NCI-H2029 (cell line): Measurements from ENCODE around the gene ITPR2.
"Not testable (repeated sequence)": the region's sequence is repeated elsewhere in the genome, so short reads cannot be mapped to it uniquely, and the experiment has no call there.

Experiments
- DNase-seq: peaks from one replicate; lab custom pipeline; 2025; lab: John Stamatoyannopoulos, UW

Gene ITPR2

DNA sequence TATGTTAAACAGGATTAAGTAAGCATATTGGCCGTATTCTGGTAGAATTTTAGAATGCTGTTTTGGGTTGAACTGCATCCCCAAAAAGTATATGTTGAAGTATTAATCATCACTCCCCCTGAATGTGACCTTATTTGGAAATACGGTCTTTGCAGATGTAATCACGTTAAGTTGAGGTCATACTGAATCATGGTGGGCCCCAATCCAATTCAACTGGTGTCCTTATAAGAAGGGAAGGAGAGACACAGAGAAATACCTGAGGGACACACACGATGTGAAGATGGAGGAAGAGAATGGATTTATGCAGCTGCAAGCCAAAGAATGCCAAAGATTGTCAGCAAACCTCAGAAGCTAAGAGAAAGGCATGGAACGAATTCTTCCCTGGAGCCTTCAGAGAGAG is 268.6 kb downstream of the ITPR2 start:
- no peak for DNase-seq

- no peak for DNase-seq
Observed at GRCh38 chr12:26563552-26563951, 269.4 kb downstream of the ITPR2 start.

GRCh38 chr12:26557326-26557725 is 275.7 kb downstream of the ITPR2 start:
- no peak for DNase-seq

- DNase-seq = no peak
Observed at GRCh38 chr12:26556916-26557315, 276.1 kb downstream of the ITPR2 start.

- no peak for DNase-seq
Observed at GRCh38 chr12:26555139-26555538, 277.9 kb downstream of the ITPR2 start.

DNA sequence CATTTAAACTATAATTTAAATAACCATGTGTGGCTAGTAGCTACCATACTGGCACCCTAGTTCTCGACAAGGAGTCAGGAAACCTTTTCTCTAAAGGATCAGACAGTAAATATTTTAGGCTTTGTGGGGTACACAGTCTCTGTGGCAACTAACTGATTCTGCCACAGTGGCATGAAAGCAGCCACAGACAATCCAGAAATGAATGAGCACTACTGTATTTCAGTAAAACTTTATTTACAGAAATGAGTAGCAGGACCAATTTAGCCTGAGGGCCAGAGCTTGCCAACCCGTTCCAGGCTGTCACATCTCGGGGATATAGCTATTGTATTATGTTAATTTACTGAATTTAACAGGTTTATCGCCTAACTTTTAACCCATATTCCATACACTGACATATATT is 278.7 kb downstream of the ITPR2 start:
- DNase-seq = no peak

DNA sequence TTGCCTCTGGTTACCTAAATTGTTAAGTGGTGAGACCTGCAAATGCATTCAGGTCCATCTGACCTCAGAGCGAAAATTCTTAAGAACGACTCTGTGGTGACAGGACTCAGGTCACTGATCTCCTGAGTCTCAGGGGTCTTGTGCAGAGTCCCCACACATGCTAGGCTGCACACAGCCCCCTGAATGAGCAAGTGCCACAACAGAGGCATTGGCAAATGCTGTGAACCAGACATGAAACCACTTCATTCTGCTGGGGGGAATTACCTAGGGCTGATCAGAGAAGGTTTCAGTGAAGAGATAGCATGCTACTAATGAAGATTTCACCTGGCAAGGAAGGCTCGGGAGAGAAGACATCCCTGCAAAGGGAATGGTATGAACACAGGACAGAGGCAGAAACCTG is 281.6 kb downstream of the ITPR2 start:
- DNase-seq = no peak

DNA sequence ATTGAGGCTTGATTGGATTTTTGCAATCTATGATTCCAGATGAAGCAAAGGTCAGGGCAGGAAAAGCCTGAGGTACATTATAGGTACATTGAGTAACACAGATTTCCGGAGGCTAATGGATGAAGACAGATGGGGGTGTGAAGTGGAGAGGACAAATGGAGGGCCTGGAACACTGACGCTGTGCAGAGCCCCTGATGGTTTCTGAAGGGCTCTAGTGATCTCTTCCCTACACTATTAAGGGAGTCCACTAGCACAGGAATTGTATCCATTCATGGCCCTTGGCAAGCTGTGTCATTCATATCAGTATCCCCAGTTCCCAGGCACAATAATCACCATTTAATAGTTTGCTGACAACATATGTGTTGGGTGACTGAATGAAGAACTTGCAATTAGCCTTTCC is 284.8 kb downstream of the ITPR2 start:
- no peak for DNase-seq

GRCh38 chr12:26546535-26547314 is 286.3 kb downstream of the ITPR2 start:
- no peak for DNase-seq

DNA sequence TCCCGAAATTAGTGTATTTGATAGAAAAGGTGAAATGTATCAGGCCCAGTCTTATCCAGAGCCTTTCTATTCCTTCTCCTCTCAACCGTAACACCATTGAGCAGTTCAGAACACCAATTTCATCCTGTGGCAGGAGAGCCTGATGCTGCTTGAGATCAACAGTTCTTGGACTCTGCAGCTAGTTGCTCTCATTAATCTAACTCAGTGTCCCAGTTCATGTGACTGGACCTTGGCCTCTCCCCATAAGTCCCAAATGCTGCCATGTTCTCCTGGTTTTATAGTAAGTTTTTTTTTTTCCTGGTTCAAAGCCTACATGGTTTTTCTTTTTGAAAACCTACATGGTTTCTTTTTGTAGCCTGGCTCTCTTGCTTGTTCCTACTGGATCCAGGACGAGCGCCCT is 293.9 kb downstream of the ITPR2 start:
- DNase-seq = no peak

DNA sequence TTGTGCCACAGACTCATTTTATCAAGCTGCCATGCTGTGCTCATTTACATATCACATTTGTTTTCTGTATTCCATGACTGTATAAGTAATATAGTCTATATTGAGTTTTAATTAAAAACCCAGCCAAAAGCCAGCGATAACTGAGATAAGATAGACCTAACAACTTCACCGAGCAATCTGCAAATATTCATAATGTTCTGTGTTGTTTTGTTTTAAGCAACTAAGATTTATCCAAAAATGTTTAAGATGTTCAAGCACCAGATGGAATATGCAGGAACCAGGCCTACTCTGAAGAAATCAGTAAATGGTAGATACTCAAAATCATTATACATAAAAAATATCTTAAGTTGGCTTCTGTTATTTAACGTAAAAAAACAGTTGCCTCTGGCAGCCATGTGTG is 295.3 kb downstream of the ITPR2 start:
- no peak for DNase-seq

DNA sequence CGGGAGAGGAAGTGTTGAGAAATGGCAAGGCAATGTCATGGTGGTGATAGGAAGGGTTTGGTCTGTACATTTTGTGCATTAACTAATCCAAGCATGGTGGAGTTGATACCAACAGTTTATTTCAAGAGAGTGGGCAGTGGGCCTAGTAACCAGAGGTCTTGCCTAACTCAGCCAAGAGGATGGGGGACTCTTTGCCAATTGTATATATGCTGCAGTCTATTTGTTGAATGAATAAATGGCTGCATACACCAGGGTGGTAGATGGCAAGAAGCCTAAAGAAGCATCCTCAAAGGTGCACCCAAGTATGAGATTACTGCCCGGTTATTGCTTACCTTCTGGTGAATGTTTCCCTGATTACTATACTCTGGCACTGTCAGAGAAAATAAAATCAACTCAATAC is 295.9 kb downstream of the ITPR2 start:
- no peak for DNase-seq

DNA sequence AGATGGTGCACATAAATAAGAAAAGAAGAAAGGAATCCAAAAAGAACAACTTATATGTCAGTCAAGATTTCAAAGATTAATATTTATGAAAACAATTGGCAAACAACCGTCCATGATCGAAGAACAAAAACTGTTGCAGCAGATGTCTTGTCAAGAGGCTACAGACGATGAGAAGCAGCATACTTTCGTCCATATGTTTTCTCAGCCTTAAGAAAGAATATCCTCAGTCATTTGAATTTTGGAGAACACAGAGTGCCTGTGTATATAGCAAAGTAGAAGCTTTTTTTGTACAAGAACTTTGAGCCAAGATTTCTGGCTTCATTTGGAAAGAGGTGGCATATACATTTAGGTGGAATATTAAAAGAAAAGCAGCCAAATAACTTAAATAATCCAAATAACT is 297.2 kb downstream of the ITPR2 start:
- DNase-seq = no peak

DNA sequence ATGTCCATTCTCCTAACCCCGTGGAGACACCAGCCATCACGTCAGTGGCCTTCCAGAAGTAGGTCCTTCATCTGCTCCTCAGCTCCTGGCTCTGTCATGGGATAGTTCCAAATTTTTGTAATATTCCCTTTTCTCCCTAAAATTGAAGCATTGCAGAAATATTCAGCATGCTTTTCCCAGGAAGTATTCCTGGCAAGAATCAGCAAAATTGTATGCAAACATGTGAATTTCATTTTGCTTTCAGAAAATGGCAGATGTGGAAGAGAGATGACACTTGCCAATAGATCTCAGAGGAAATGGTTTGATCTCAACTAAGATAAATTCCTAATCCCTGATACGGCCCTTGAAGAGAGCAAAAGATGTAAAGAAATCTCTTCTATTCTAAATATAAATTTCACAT is 298.9 kb downstream of the ITPR2 start:
- DNase-seq = no peak

- DNase-seq = no peak
Observed at GRCh38 chr12:26533211-26533610, 299.8 kb downstream of the ITPR2 start.

DNA sequence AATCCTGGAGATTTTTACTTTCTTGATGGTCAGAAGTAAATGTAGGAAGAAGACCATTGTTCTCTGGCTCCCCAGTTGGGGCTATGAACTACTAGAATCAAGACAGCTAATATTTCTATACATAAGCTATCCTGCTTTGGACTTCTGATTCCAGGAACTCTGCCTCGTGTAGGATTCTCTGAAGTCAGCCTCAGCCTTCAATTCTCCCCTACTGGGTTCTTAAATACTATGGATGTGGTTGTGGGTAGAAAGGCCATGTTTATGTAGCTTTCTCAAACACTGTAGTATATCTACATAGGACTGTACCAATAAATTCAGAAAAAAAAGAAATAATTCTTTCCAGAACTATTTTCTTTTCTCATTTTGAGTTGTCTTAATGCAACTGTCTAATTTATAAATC is 302.5 kb downstream of the ITPR2 start:
- DNase-seq = no peak

DNA sequence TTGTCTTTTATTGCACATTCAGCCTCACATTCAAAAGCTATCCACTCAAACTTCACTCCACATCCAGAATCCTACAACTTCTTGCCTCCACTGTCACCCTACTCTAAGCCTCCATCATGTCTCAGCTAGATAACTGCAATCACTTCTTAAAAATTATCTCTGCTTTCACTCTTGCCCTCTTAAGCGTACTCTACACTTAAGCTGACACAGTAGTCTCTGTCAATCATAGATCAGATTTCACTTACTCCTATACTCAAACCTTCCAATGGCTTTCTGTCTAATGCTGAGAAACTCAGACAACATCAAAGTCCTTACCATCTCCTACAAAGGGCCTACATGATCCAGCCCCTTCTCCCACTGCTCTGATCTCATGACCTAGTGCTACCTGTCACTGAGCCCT is 304.1 kb downstream of the ITPR2 start:
- DNase-seq = no peak

- DNase-seq = no peak
Observed at GRCh38 chr12:26527682-26528081, 305.3 kb downstream of the ITPR2 start.

- no peak for DNase-seq
Observed at GRCh38 chr12:26524862-26525465, 308.0 kb downstream of the ITPR2 start.

DNA sequence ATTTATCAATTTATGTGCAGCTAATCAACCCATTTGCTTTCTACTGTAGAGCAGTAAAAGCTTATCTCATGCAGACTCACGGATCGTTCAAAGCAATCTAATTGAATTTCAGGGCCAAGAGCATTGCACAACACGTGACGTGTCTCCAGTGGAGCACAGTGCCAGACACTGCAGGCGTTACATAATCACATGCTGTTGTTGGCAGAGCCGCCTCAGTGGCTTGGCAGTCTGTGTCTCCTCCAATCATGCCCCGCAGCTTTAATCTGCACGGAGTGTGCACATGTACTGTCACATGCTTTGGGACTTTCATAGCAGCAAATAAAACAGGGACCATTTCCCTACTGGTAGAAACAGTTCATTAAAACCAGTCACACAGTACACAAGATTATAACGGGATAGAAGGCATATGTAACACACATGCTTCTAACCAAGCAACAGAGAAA is 309.3 kb downstream of the ITPR2 start:
- DNase-seq = peak; percentile 94

- no peak for DNase-seq
Observed at GRCh38 chr12:26520869-26521268, 312.1 kb downstream of the ITPR2 start.

DNA sequence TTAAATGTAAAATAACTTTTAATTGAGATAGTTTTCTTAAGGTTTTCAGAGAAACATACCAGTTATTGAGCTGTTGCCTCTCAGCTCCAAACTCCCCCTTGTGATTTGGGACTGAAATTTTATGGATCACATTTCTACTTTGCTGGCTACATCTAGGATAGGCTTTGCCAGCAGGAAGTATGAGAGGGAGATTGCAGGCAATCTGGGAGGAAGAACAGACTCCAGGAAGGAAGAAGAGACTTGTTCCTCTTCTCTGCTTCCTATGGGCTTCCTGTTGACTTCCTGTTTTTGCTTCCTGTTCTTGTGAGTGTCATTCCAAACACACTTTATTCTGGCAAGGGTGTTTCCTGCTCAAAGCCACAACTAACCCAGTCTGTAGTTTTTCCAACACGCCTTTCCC is 312.9 kb downstream of the ITPR2 start:
- no peak for DNase-seq

GRCh38 chr12:26519462-26519861 is 313.5 kb downstream of the ITPR2 start:
- DNase-seq = no peak

DNA sequence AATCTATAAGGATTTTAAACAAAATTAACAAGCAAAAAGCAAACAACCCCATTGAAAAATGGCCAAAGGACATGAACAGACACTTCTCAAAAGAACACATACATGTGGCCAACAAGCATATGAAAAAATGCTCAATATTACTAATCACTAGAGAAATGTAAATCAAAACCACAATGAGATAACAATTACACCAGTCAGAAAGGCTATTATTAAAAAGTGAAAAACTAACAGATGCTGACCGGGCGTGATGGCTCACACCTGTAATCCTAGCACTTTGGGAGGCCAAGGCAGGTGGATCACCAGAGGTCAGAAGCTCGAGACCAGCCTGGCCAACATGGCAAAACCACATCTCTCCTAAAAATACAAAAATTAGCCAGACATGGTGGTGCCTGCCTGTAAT is 315.7 kb downstream of the ITPR2 start:
- not testable (repeated sequence) for DNase-seq
